Thyroid gland (tissue), 4 donors: ENCODE data around the gene PAK6.

ENCODE experiments used
- CTCF ChIP-seq, 6 experiments: fragments of 200-600 bp in 3 of 6; fragments of 450-650 bp in 3 of 6; sonication (generic) in 3 of 6; IDR thresholded peaks; one replicate each; pipeline ENCODE4 v1.5.1; 2016 to 2019; ENCODE audit warnings: antibody characterized with exemption in 6 of 6, mild to moderate bottlenecking in 2 of 6, inconsistent platforms in 1 of 6, moderate library complexity in 1 of 6
- POLR2A ChIP-seq, 2 donors: fragments of 450-650 bp; IDR thresholded peaks; one replicate each; pipeline ENCODE4 v1.6.1; 2017; ENCODE audit warnings: antibody characterized with exemption in 2 of 2, mild to moderate bottlenecking in 2 of 2, moderate library complexity in 1 of 2

GRCh38 chr15:40297356-40297755, 58.5 kb downstream of the PAK6 start:
- TF ChIP-seq CTCF (IDR thresholded peaks at IDR 0.05): no peak
- TF ChIP-seq POLR2A (IDR thresholded peaks at IDR 0.05): no peak
